HepG2 (cell line): ENCODE measurements around the gene GRIK4. TPM values are rescaled to one million over a fixed set of nuclear protein-coding genes. Genes with fewer than 3 reads are reported as not detected.

ENCODE experiments used
- ATAC-seq: fragments of 200-7000 bp; cut with Tn5 transposase; 3 replicates; pipeline ENCODE4 v1.9.1; 2020; ENCODE audit warnings: mild to moderate bottlenecking, moderate library complexity
- BruUV-seq: library from RNA; stranded (reverse); fragments of 400-500 nt; replicated peaks from 2 replicates; lab custom pipeline; 2021; lab: Mats Ljungman, UMichigan
- CTCF ChIA-PET: fragments of 300-600 bp; formaldehyde crosslinking; extraction: SDS; loops from one replicate; lab custom pipeline; 2021; ENCODE audit warnings: low total read pairs, inconsistent platforms, low intra/inter-chr PET ratio; lab: Yijun Ruan, JAX
- POLR2A ChIA-PET: fragments of 350-600 bp; sonication (Branson Sonifier 250); formaldehyde crosslinking; loops from one replicate; lab custom pipeline; 2020; ENCODE audit warnings: antibody characterized with exemption, inconsistent platforms; lab: Yijun Ruan, JAX
- DNase-seq: peaks from one replicate; pipeline ENCODE4 v3.0.0-alpha.2; 2015; ENCODE audit warnings: low spot score
- FAIRE-seq: peaks from 3 replicates; lab custom pipeline; 2011; peaks lifted over from hg19 to GRCh38; lab: Jason Lieb, UNC
- H2AFZ ChIP-seq: one replicate; pipeline ENCODE4 v1.6.1; 2011; ENCODE audit warnings: low read length, inconsistent platforms
- H3K27ac ChIP-seq: fragments of 300-600 bp; 3 replicates; pipeline ENCODE4 v1.8.0; 2011; ENCODE audit warnings: mixed run types, mild to moderate bottlenecking, mixed read lengths, low read length, inconsistent platforms; ENCODE audit not compliant: insufficient read depth; ENCODE audit errors: extremely low read length
- H3K27me3 ChIP-seq, 2 experiments: fragments of 200-600 bp in 1 of 2; 2 replicates in 1 of 2; 3 replicates in 1 of 2; pipeline versions ENCODE4 v1.6.0 to v1.8.0; 2011; ENCODE audit warnings: low read length in 2 of 2, mild to moderate bottlenecking in 2 of 2, moderate library complexity in 2 of 2, inconsistent platforms in 1 of 2; ENCODE audit not compliant: insufficient read depth in 2 of 2, control insufficient read depth in 1 of 2
- H3K36me3 ChIP-seq, 2 experiments: fragments of 200-600 bp in 1 of 2; replicated peaks in 1 of 2; 2 replicates in 1 of 2; 3 replicates in 1 of 2; pipeline versions ENCODE4 v1.5.1 to v1.8.0; 2011; ENCODE audit warnings: low read length in 2 of 2, inconsistent platforms in 1 of 2; ENCODE audit not compliant: insufficient read depth in 2 of 2, control insufficient read depth in 1 of 2
- H3K4me1 ChIP-seq: 2 replicates; pipeline ENCODE4 v1.5.1; 2012; ENCODE audit warnings: low read length, inconsistent platforms; ENCODE audit not compliant: insufficient read depth
- H3K4me2 ChIP-seq: 2 replicates; pipeline ENCODE4 v1.6.0; 2011; ENCODE audit warnings: low read depth, low read length, inconsistent platforms
- H3K4me3 ChIP-seq, 3 experiments: fragments of 200-600 bp in 1 of 3; sonication (generic), shearing (Covaris generic) in 1 of 3; replicated peaks in 1 of 3; 2 replicates each; pipeline ENCODE4 v1.5.1; 2011 to 2016; ENCODE audit warnings: low read length in 3 of 3, inconsistent platforms in 2 of 3, low read depth in 2 of 3, mild to moderate bottlenecking in 2 of 3, control low read depth in 1 of 3, mixed read lengths in 1 of 3; ENCODE audit not compliant: insufficient read depth in 1 of 3
- H3K79me2 ChIP-seq: one replicate; pipeline ENCODE4 v1.6.1; 2011; ENCODE audit warnings: low read length, inconsistent platforms; ENCODE audit not compliant: insufficient read depth
- H3K9ac ChIP-seq: 2 replicates; pipeline ENCODE4 v1.6.0; 2011; ENCODE audit warnings: mild to moderate bottlenecking, low read depth, low read length, inconsistent platforms; ENCODE audit not compliant: insufficient read depth
- H3K9me3 ChIP-seq: 2 replicates; pipeline ENCODE4 v1.5.1; 2012; ENCODE audit warnings: mild to moderate bottlenecking, low read length
- H4K20me1 ChIP-seq: 2 replicates; pipeline ENCODE4 v1.6.0; 2011; ENCODE audit warnings: inconsistent platforms, mild to moderate bottlenecking, low read length, moderate library complexity; ENCODE audit not compliant: insufficient read depth
- FLYWCH1 ChIP-seq: sonication (generic); formaldehyde crosslinking; IDR thresholded peaks from 2 replicates; pipeline ENCODE4 v1.8.1; 2023; ENCODE audit warnings: mild to moderate bottlenecking, missing genetic modification reagents
- SETDB1 ChIP-seq: sonication (generic); formaldehyde crosslinking; IDR thresholded peaks from 2 replicates; pipeline ENCODE4 v1.5.1; 2020; ENCODE audit warnings: missing genetic modification reagents, mild to moderate bottlenecking, borderline replicate concordance
- TBP ChIP-seq: sonication (generic); formaldehyde crosslinking; IDR thresholded peaks from 2 replicates; pipeline ENCODE4 v1.5.0; 2020; ENCODE audit warnings: missing genetic modification reagents
- ZFP82 ChIP-seq: sonication (generic); formaldehyde crosslinking; IDR thresholded peaks from 2 replicates; pipeline ENCODE4 v1.5.1; 2020; ENCODE audit warnings: mild to moderate bottlenecking, missing genetic modification reagents, borderline replicate concordance
- WGBS: methylation state at CpG from one replicate; pipeline ENCODE4 v1.1.6; 2017; ENCODE audit warnings: low lambda C conversion rate; 5-methylcytosine and 5-hydroxymethylcytosine counted together
- in situ Hi-C: cut with HindIII; loops from 2 replicates; pipeline ENCODE4 v1.10.0; 2017; ENCODE audit warnings: low pct_unique_long_range_greater_than_20kb; ENCODE audit not compliant: extremely low pct_ligation_motif_present
- intact Hi-C: fragments of 100-400 bp; cut with micrococcal nuclease; formaldehyde crosslinking; loops from one replicate; pipeline ENCODE4 v1.10.0; 2022; ENCODE audit not compliant: unreplicated experiment
- polyA plus RNA-seq, 8 experiments: library from polyadenylated mRNA; depleted of rRNA in 3 of 8; stranded (reverse) in 7 of 8; unstranded in 1 of 8; fragments of >200 nt; fragmentation: Illumina TruSeq in 4 of 8; extraction: Trizol in 4 of 8; gene quantifications; 2 replicates each; pipeline versions ENCODE4 v1.2.1 to v1.2.3, GENCODE V29; 2011 to 2016; ENCODE audit warnings: low read depth in 4 of 8, missing spikeins in 1 of 8, mixed read lengths in 1 of 8; ENCODE audit not compliant: insufficient read depth in 1 of 8
- total RNA-seq, 5 experiments: library from RNA; depleted of rRNA; stranded (reverse); fragments of >200 nt; fragmentation: Illumina TruSeq; extraction: Trizol; gene quantifications; 2 replicates each; pipeline ENCODE4 v1.2.3, GENCODE V29; 2016; ENCODE audit warnings: low read depth in 1 of 5

The GRIK4 gene
- total and polyA plus RNA-seq, 2 of the 13 experiments (the other 11 are each of a cell fraction or from before 2014, with no cell fraction given) = 0.04 to 0.07 TPM

DNA sequence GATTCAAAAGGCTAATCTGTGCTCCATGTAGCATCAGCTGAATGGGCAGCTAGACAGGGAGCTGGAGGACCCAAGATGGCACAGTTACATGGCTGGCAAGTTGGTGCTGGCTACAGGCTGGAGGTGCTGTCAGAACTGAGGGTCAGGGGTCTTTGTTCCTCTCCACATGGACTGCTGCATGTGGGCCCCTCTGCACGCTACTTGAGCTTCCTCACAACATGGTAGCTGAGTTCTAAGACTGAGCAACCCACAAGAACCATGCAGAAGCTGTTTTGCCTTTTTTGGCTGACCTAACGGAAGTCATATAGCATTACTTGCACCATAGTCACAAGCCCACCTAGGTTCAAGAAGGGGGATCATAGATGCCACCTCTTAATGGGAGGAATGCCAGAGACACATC is 196.1 kb downstream of the GRIK4 start:
- H3K79me2 ChIP-seq = no peaks in the 10 kb centered on the region
- H2AFZ ChIP-seq = no peak overlapping the region
- DNase-seq (no peak), ATAC-seq (no peak)
- H3K9me3 ChIP-seq = no peaks in the 10 kb centered on the region
- no peak overlapping the region for H3K4me2 ChIP-seq
- ChIA-PET CTCF (no interaction called here), POLR2A (no interaction called here)
- no peak overlapping the region for H3K27ac ChIP-seq
- peaks cover 41% of the 10 kb centered on the region for H3K4me1 ChIP-seq
- BruUV-seq = no TSS peak
- no peak overlapping the region for H3K9ac ChIP-seq
- H3K27me3 ChIP-seq = no peaks in the 10 kb centered on the region
- H3K4me3 ChIP-seq = no peak overlapping the region
- no peak for TF ChIP-seq ZFP82
- TF ChIP-seq TBP = no peak
- TF ChIP-seq, all 625 proteins: peak for 0
- FAIRE-seq = no peak
- in situ Hi-C loops (no loop called here), intact Hi-C loops (no loop called here)
- no peaks in the 10 kb centered on the region for H3K36me3 ChIP-seq
- no peaks in the 10 kb centered on the region for H4K20me1 ChIP-seq
- WGBS = 77% methylated on average over 2 of the region's 2 CpGs

GRCh38 chr11:120708511-120709183 is 197.1 kb downstream of the GRIK4 start:
- H3K79me2 ChIP-seq = no peaks in the 10 kb centered on the region
- H3K27me3 ChIP-seq = no peaks in the 10 kb centered on the region
- TF ChIP-seq FLYWCH1 (no peak), SETDB1 (no peak)
- H3K4me3 ChIP-seq = no peak overlapping the region
- H3K4me1 ChIP-seq = peaks cover 41% of the 10 kb centered on the region
- in situ Hi-C loops (no loop called here), intact Hi-C loops (no loop called here)
- H4K20me1 ChIP-seq = no peaks in the 10 kb centered on the region
- no peak for DNase-seq
- H3K36me3 ChIP-seq = no peaks in the 10 kb centered on the region
- ATAC-seq = no peak
- H3K9me3 ChIP-seq = no peaks in the 10 kb centered on the region
- POLR2A ChIA-PET = no interaction called here
- no TSS peak for BruUV-seq
- FAIRE-seq = no peak
- 26% methylated on average over 5 of the region's 11 CpGs for WGBS
- H3K4me2 ChIP-seq = no peak overlapping the region
- no peak overlapping the region for H3K9ac ChIP-seq
- no peak overlapping the region for H3K27ac ChIP-seq
- H2AFZ ChIP-seq = no peak overlapping the region
- CTCF ChIA-PET = no interaction called here
